Measurements from ENCODE around the gene LPAR4.

DNA sequence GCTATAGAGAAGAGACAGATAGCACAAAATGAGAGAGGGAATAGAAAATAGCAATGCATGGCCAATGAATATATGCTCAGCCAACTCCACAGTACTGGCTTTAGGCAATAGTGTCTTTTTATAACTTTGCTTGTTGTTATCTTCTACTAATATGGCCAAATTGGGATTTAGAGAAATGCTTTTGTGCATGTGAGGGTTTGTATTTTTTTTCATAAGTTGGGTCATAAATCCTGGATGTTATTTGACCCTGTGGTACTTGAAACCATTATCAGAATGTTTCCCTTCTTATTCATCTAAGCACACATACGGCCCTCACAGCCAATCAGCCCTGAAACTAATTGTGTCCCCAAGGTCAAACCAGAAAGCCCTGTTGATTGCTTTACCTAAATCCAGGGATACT is 35.2 kb upstream of the LPAR4 start:
- TF ChIP-seq, protein P1, sequence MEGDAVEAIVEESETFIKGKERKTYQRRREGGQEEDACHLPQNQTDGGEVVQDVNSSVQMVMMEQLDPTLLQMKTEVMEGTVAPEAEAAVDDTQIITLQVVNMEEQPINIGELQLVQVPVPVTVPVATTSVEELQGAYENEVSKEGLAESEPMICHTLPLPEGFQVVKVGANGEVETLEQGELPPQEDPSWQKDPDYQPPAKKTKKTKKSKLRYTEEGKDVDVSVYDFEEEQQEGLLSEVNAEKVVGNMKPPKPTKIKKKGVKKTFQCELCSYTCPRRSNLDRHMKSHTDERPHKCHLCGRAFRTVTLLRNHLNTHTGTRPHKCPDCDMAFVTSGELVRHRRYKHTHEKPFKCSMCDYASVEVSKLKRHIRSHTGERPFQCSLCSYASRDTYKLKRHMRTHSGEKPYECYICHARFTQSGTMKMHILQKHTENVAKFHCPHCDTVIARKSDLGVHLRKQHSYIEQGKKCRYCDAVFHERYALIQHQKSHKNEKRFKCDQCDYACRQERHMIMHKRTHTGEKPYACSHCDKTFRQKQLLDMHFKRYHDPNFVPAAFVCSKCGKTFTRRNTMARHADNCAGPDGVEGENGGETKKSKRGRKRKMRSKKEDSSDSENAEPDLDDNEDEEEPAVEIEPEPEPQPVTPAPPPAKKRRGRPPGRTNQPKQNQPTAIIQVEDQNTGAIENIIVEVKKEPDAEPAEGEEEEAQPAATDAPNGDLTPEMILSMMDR (IDR thresholded peaks at IDR 0.05), result no peak
- TF ChIP-seq POLR2A (IDR thresholded peaks at IDR 0.05), result no peak
